DMS114 treated with DMSO at 0.1 percent for 48 hours (cell line): ENCODE measurements around the gene TMSB4X.
"Not testable (repeated sequence)": the region's sequence is repeated elsewhere in the genome, so short reads cannot be mapped to it uniquely, and the experiment has no call there.

Source experiments
- DNase-seq: peaks from one replicate; lab custom pipeline; 2025; ENCODE audit not compliant: unreplicated experiment; lab: John Stamatoyannopoulos, UW

Gene TMSB4X

DNA sequence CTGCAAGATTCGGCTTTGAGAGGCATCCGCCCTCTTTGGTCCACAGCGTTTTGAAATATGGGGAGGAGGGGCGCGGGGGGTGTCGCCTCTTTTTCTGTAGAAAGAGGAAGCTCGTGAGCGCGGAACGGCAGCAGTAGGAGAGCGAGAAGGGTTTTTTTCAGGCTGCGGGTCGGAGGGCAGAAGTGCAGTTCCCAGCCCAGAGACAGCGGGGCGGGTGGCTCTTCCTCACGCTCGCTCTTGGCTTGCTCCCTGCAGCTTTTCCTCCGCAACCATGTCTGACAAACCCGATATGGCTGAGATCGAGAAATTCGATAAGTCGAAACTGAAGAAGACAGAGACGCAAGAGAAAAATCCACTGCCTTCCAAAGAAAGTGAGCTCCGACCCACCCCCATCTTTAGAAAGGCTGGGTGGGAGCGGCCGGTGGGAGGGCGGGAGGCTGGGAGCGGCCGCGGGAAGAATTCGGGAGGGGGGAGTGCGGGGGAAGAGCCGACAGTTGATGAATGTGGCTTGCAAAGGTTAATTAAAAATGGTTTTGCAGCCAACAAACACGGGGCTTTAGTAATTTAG, 1.2 kb downstream of the TMSB4X start:
- no peak for DNase-seq

DNA sequence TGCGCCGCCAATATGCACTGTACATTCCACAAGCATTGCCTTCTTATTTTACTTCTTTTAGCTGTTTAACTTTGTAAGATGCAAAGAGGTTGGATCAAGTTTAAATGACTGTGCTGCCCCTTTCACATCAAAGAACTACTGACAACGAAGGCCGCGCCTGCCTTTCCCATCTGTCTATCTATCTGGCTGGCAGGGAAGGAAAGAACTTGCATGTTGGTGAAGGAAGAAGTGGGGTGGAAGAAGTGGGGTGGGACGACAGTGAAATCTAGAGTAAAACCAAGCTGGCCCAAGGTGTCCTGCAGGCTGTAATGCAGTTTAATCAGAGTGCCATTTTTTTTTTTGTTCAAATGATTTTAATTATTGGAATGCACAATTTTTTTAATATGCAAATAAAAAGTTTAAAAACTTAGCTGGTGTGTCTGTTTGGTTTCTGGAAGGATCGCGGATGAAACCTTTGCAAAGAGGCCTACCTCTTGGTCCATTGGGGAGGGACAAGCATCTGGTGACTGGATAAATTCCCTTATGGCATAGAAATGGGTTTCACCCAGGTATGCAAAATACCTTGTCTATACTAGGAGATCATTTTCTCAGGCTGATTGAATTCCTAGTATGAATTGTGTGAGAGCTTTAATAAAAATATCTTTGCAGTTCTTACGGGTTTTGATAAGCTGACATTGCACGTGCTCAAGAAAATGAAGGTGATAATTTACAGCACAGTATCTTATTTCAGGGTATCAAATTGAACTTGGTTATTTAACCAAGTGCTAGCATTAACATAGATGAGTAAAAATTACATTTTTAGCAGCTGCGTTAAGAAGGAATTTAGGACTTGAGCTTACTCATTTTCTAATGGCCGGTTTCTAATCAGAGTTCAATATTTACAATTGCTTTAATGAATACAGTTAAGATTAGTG, 2.2 kb downstream of the TMSB4X start:
- DNase-seq: not testable (repeated sequence)

- no peak for DNase-seq
Observed at GRCh38 chrX:12977761-12978204, 2.9 kb downstream of the TMSB4X start.

DNA sequence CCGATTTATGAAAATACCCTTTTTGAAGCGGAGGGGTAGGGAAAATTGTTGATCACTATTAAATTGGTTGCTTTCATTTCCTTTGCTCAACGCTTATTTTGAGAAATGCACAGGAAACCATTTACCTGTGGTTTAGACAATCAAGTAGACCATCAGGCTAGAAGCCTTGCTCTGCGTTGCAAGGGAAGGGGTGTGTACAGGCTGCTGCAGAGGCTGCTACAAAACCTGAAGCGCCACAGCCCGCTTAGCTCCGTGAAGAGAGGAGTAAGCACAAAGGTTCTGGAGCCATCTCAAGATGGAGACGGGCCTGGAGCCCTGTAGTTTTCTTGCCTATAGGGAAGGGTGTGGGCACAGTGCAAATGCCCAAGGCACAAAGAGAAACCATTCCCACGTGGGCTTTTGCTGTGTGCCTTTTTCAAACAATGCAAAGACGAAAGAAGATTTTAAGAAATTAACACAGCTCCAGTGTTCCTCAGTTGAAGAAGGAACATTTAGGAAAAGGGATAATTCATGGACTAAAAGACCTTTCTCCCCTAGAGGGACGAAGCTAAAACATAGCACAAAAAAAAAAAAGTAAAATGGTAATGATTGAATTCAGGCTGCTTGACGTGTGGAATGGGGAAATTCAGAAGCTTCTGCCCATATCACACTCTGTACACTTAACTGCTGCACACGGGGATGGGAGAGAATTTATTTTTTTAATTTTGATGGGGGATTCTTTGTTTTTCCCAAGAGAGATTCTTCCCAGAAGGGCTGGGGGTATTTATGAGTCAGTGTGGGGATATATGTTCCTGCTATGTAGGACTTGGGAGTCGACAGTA, 3.5 kb downstream of the TMSB4X start:
- DNase-seq: no peak

GRCh38 chrX:12979026-12979607, 4.2 kb downstream of the TMSB4X start:
- no peak for DNase-seq

DNA sequence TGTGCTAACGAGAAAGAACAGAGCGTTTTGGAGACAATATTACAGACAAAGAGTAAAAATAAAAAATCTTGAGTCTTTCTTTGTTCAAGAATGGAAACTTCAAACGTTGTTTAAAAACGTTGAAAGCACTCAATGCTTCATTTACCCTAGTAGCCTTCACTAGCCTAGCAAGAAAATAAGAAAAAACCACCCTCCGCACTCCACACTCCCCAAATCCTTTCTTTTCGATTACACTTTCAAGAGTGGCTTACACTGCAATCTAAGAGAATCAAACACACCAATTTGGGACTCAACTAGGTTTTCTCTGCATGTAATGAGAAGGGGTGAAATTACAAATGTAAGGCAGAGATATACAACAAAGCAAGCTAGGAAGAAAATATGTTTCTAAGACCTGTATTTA, 4.7 kb downstream of the TMSB4X start:
- no peak for DNase-seq

GRCh38 chrX:12980039-12980438, 5.1 kb downstream of the TMSB4X start:
- not testable (repeated sequence) for DNase-seq

DNA sequence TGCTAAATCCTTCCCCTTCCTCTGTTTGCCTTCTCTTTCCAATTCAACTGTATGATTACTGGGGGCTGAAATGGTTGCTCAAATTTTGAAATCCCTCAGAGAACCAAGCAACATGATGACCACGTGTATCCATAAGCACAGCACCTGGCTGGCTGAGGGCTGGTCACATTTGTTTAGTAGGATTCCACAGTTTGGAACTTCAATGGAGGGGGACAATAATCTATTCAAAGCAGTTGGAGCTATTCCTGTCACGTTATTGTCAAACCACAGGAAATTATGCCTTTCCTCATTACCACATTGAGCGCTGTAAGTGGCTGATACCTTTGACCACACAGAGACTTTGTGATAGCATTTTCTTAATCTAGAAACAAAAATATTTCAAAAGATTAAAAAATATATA, 7.0 kb downstream of the TMSB4X start:
- no peak for DNase-seq

DNA sequence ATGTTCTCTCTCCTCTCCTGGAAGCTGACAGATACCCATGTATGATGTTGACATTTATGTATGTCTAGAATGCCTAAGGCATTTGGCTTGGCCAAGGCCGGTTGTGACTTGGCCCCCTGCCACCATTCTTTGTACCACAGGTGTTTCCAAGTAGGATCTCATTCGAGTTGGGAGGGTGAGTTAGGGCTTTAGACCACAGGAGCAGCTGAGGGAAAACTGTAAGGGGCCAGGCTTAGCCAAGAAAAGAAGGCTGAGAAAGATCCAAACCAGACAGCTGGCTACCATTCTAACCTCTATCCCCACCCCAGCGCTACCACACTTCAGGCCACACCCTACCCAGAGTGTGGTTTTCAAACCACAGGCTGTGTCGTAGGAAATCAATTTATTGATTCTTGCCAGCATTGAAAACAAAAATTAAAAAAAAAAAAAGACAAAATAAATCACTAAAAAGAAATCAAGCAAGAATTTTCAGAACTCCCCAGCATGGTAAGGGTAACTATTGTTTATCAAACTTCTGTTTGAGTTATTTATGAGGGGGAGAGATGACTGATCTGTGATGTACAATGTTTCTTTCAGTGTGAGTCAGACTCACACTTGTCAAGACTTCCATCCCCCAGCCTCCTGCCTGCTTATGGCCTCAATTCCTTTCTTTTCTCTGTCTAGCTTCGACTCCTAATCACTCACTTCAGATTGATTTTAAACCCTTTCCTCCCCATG, 9.9 kb downstream of the TMSB4X start:
- DNase-seq: no peak

- no peak for DNase-seq
Observed at GRCh38 chrX:12985331-12985730, 10.4 kb downstream of the TMSB4X start.

- DNase-seq: no peak
Observed at GRCh38 chrX:12986164-12986779, 11.4 kb downstream of the TMSB4X start.

DNA sequence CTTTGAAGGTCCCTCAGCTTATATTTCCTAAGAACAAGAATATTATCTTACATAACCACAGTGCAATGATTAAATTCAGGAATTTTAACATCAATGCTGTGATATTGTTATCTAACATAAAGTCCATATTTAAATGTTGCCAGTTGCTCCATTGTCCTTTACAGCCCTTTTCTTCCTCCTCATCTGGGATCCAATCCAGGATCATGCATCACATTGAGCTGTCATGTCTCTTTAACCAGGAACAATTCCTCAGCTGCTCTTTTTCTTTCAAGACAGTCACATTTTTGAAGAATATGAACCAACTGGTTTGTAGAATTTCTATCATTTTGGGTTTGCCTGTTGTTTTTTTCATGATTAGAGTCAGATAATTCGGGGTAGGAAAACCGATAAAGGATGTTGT, 12.0 kb downstream of the TMSB4X start:
- DNase-seq: no peak

DNA sequence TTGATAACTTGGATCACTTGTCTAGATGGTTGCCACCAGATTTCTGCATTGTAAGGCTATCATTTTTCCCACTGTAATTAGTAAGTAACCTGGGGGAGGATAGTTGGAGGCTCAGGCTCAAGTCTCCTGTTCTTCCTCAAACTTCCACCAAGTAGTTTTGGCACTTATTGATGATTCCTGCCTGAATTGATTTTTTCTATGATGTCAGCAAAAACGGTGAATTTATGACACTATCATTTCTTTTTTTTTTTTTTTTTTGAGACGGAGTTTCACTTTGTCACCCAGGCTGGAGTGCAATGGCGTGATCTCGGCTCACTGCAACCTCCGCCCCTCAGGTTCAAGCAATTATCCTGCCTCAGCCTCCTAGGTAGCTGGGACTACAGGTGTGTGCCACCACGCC, 12.4 kb downstream of the TMSB4X start:
- DNase-seq: no peak

DNA sequence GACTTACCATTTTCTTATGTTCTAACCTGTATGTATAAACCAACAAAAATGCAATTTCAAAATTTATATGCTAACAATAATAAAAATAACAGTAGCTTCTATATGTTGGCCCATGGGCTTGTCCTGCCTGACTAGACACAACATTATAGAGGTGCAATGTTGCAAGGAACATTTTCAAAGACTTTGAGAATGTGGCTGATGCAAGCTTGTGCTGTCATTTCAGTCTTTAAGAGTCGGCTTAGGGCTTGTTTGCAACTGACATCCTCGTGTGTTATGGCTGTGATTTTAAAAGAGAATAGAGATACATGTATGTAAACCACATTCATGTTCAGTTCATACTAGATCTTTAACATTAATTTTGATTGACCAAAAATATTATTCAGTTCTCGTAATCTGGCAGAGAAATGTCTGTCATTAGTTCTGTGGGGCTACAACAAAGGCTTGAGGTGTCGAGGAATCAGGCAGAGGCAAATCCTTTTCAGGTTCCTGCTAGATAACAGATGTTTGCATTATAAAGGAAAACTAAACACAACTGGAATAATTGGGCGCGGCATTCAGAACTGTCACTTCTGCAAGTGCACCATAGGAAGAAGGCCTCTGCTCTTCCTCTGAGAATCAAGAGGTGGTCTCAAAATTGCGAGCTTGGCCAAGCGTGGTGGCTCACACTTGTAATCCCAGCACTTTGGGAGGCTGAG, 13.1 kb downstream of the TMSB4X start:
- DNase-seq: no peak

DNA sequence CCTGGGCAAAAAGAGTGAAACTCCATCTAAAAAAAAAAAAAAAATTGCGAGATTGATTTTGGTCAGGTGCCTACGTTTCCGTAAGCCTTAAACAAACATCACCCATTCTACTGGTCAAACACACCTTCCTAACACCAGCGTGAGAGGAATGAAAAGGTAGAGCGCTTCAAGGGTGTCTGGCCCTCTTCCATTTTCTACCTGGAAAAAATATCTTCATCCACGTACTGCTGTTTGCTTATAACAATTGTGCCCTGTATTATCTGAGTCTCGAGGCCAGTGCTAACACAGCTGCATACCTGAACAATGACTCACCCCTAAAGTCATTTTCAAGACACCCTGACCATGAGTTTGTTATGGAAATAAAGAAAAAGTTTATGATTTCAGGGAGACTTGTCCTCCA, 13.9 kb downstream of the TMSB4X start:
- no peak for DNase-seq

GRCh38 chrX:12989461-12989860, 14.6 kb downstream of the TMSB4X start:
- no peak for DNase-seq

DNA sequence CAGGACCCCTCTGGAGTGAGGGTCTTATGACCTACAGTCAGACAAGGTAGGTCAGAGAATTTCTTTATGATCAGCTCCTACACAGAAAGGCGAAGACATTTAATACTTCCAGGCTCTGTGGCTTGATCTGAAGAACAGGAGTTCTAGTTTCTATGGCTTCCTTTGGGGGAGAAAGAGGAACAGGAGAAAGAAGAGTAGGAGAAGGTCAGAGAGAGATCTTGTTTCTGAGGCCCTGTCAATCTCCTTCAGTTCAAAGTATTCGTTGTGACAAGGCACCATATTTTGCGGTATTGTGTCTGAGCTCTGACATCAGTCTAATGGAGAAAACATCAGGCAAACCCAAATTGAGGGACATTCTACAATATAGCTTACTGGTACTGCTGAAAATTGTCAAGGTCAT, 16.7 kb downstream of the TMSB4X start:
- no peak for DNase-seq

DNA sequence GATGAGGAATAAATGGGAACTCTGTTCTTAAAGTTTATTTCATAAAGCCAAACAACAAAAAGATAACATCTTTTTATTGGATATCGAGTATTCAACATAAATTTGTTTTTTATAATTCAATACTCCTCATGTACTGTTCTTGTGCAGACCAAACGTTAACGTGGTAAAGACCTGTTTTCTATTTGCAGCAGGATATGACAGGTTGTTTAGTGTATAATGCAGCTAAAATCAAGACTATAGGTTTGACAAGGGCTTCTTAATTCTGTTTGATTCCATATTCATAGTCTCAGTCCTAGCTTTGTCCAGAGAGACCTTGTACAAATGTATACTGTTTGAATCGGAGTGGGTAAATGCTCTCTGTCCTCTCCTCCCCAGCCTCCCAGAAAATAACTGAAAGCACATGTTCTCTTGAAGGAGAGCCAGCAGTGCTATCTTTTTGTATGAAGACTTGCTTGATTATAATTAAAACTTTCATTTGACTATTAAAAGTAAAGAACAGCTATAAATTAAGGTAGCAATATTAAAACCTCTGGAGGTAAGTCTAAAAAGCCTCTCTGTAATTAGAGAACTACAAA, 17.7 kb downstream of the TMSB4X start:
- no peak for DNase-seq

DNA sequence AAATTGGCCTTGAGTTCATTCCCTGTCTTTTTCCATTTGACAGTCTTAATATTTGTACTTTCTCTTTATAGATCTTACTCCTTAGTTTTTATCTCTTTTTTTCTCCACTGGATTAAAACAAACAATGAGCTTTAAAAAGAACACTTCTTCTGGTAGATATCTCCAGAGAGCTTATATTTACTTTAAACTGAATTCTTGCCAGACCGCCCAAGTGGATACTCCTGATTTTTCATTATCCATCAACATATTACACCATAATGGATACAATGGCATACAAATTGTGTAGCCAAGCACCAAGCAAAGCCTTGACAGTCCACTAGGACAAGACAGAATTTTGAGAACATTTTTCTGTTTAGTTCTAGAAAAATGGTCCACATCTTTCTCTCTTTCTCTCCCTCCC, 18.9 kb downstream of the TMSB4X start:
- DNase-seq: no peak
